NT2/D1 (cell line): ENCODE data around the gene TTLL1.

Source experiments
- SUZ12 ChIP-seq: IDR thresholded peaks from 2 replicates; pipeline ENCODE4 v1.6.1; 2011; ENCODE audit not compliant: insufficient read length, insufficient read depth; ENCODE audit errors: extremely low read depth
- YY1 ChIP-seq: IDR thresholded peaks from 2 replicates; pipeline ENCODE4 v1.6.1; 2011; ENCODE audit not compliant: insufficient read length, insufficient read depth
- ZNF274 ChIP-seq: IDR thresholded peaks from 2 replicates; pipeline ENCODE4 v1.6.1; 2011; ENCODE audit warnings: mild to moderate bottlenecking, low read depth, low read length

GRCh38 chr22:43006753-43007152 lies 82.4 kb downstream of the TTLL1 start:
- no peak for TF ChIP-seq SUZ12
- no peak for TF ChIP-seq ZNF274
- TF ChIP-seq YY1: no peak
